Cardiac muscle cell (in vitro differentiated cells and primary cell): Measurements from ENCODE around the gene MYOCD. TPM values are rescaled to one million over a fixed set of nuclear protein-coding genes. Genes with fewer than 3 reads are reported as not detected.

Experiments used
- DNase-seq, 2 donors: peaks; one replicate each; pipeline versions ENCODE4 v3.0.0 to v3.0.0-alpha.2; 2010 to 2017; ENCODE audit warnings: low read depth in 1 of 2, low spot score in 1 of 2
- H3K27ac ChIP-seq: fragments of 200-600 bp; sonication (generic); 2 replicates; pipeline ENCODE4 v1.5.1; 2016
- H3K27me3 ChIP-seq: fragments of 200-600 bp; sonication (generic); 2 replicates; pipeline ENCODE4 v1.6.0; 2016; ENCODE audit warnings: control low read depth
- H3K36me3 ChIP-seq: fragments of 200-600 bp; sonication (generic); 2 replicates; pipeline ENCODE4 v1.5.1; 2016; ENCODE audit warnings: control low read depth
- H3K4me1 ChIP-seq: fragments of 200-600 bp; sonication (generic); 2 replicates; pipeline ENCODE4 v1.8.1; 2017; ENCODE audit warnings: low read depth, mild to moderate bottlenecking, mixed run types
- H3K4me3 ChIP-seq: fragments of 200-600 bp; sonication (generic); 2 replicates; pipeline ENCODE4 v1.5.1; 2016; ENCODE audit warnings: mild to moderate bottlenecking
- H3K9me3 ChIP-seq: fragments of 200-600 bp; sonication (generic); 2 replicates; pipeline ENCODE4 v1.5.1; 2017; ENCODE audit warnings: low read depth, mild to moderate bottlenecking, control low read depth
- CTCF ChIP-seq: IDR thresholded peaks from 2 replicates; pipeline ENCODE4 v1.5.1; 2012; ENCODE audit warnings: low read depth, mild to moderate bottlenecking, low read length
- polyA plus RNA-seq: library from polyadenylated mRNA; unstranded; fragments of >200 nt; fragmentation: Nextera tagmentation; extraction: Ambion mirVana; gene quantifications from 2 replicates; pipeline ENCODE4 v1.2.1, GENCODE V29; 2016
- total RNA-seq: library from RNA; depleted of rRNA; stranded (reverse); fragments of >200 nt; gene quantifications from 2 replicates; pipeline ENCODE4 v1.2.3, GENCODE V29; 2016

Gene MYOCD
- total and polyA plus RNA-seq, 2 experiments from 2014 or later, result 70.8 to 160 TPM

GRCh38 chr17:12637015-12637414 lies 28.7 kb upstream of the MYOCD start:
- peaks cover 19% of the 10 kb centered on the region for H3K4me1 ChIP-seq
- H3K9me3 ChIP-seq, result no peaks in the 10 kb centered on the region
- no peaks in the 10 kb centered on the region for H3K27me3 ChIP-seq
- H3K27ac ChIP-seq, result peak overlapping the region; percentile 46
- DNase-seq, result peak; percentile 35 to 87
- H3K4me3 ChIP-seq, result no peak overlapping the region
- TF ChIP-seq CTCF, result no peak
- no peaks in the 10 kb centered on the region for H3K36me3 ChIP-seq

GRCh38 chr17:12637745-12638651 lies 27.7 kb upstream of the MYOCD start:
- Histone ChIP-seq H3K4me1 (peaks cover 24% of the 10 kb centered on the region), H3K4me3 (no peak overlapping the region), H3K36me3 (no peaks in the 10 kb centered on the region), H3K27me3 (no peaks in the 10 kb centered on the region), H3K9me3 (no peaks in the 10 kb centered on the region), H3K27ac (no peak overlapping the region)
- TF ChIP-seq CTCF, result no peak
- no peak for DNase-seq

- no peaks in the 10 kb centered on the region for H3K27me3 ChIP-seq
- no peak overlapping the region for H3K27ac ChIP-seq
- TF ChIP-seq CTCF, result no peak
- H3K9me3 ChIP-seq, result no peaks in the 10 kb centered on the region
- no peak for DNase-seq
- no peak overlapping the region for H3K4me3 ChIP-seq
- H3K4me1 ChIP-seq, result peaks cover 14% of the 10 kb centered on the region
- no peaks in the 10 kb centered on the region for H3K36me3 ChIP-seq
Observed at GRCh38 chr17:12640364-12640763, 25.3 kb upstream of the MYOCD start.

GRCh38 chr17:12641084-12641483 lies 24.6 kb upstream of the MYOCD start:
- Histone ChIP-seq H3K4me3 (no peak overlapping the region), H3K27me3 (no peaks in the 10 kb centered on the region), H3K27ac (no peak overlapping the region), H3K9me3 (no peaks in the 10 kb centered on the region), H3K4me1 (peaks cover 12% of the 10 kb centered on the region), H3K36me3 (no peaks in the 10 kb centered on the region)
- no peak for DNase-seq
- no peak for TF ChIP-seq CTCF

GRCh38 chr17:12642034-12642433 lies 23.7 kb upstream of the MYOCD start:
- Histone ChIP-seq H3K9me3 (no peaks in the 10 kb centered on the region), H3K27me3 (no peaks in the 10 kb centered on the region), H3K4me3 (no peak overlapping the region), H3K4me1 (peaks cover 7% of the 10 kb centered on the region), H3K36me3 (no peaks in the 10 kb centered on the region), H3K27ac (no peak overlapping the region)
- no peak for TF ChIP-seq CTCF
- DNase-seq, result no peak
